Panc1 (cell line): Measurements from ENCODE around the gene HNRNPLL.

Experiments used
- POLR2AphosphoS5 ChIP-seq: IDR thresholded peaks from 2 replicates; pipeline ENCODE4 v1.6.1; 2012; ENCODE audit warnings: mild to moderate bottlenecking, low read depth, low read length, moderate library complexity
- SIN3A ChIP-seq: IDR thresholded peaks from 2 replicates; pipeline ENCODE4 v1.6.1; 2012; ENCODE audit warnings: low read depth, mild to moderate bottlenecking, low read length, moderate library complexity, borderline replicate concordance; ENCODE audit not compliant: insufficient read depth
- TF ChIP-seq, protein P1 (sequence below): fragments of 450-650 bp; IDR thresholded peaks from 2 replicates; pipeline ENCODE4 v1.5.1; 2017; ENCODE audit warnings: mild to moderate bottlenecking

DNA sequence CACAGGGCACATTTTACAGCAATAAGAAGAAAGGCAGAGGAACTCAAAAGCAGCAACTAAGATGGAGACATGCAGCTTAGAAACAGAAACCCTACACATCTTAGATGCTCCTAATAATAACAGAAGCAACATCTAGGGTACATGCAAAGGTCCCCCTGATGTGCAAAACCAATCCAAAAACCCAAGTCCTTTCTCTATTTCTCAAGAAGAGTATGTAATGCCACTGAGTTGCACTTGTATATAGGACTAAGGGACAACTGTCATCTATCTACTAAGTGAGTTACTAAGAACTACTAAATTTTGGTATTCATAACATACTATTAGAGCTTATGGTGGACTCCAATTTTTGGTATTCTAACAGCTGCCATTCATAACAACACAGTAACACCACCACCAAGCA is 28.4 kb downstream of the HNRNPLL start:
- TF ChIP-seq, protein P1, sequence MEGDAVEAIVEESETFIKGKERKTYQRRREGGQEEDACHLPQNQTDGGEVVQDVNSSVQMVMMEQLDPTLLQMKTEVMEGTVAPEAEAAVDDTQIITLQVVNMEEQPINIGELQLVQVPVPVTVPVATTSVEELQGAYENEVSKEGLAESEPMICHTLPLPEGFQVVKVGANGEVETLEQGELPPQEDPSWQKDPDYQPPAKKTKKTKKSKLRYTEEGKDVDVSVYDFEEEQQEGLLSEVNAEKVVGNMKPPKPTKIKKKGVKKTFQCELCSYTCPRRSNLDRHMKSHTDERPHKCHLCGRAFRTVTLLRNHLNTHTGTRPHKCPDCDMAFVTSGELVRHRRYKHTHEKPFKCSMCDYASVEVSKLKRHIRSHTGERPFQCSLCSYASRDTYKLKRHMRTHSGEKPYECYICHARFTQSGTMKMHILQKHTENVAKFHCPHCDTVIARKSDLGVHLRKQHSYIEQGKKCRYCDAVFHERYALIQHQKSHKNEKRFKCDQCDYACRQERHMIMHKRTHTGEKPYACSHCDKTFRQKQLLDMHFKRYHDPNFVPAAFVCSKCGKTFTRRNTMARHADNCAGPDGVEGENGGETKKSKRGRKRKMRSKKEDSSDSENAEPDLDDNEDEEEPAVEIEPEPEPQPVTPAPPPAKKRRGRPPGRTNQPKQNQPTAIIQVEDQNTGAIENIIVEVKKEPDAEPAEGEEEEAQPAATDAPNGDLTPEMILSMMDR, result no peak
- TF ChIP-seq SIN3A, result no peak
- TF ChIP-seq POLR2AphosphoS5, result no peak
